HL-60 (cell line): Measurements from ENCODE around the gene KLF12.

Experiments
- CTCF ChIP-seq: IDR thresholded peaks from one replicate; pipeline ENCODE4 v1.5.1; 2011; ENCODE audit warnings: low read length, control low read depth, inconsistent platforms; ENCODE audit not compliant: insufficient read depth
- GABPA ChIP-seq: IDR thresholded peaks from 2 replicates; pipeline ENCODE4 v1.6.1; 2012; ENCODE audit warnings: low read depth
- POLR2AphosphoS5 ChIP-seq: IDR thresholded peaks from 2 replicates; pipeline ENCODE4 v1.6.1; 2012; ENCODE audit warnings: low read depth
- REST ChIP-seq: IDR thresholded peaks from 2 replicates; pipeline ENCODE4 v1.6.1; 2012; ENCODE audit warnings: low read depth; ENCODE audit not compliant: insufficient replicate concordance

GRCh38 chr13:74092711-74093110 is 41.5 kb downstream of the KLF12 start:
- TF ChIP-seq REST (no peak), CTCF (no peak), GABPA (no peak), POLR2AphosphoS5 (no peak)
